ENCODE measurements around the gene DEFB124.

DNA sequence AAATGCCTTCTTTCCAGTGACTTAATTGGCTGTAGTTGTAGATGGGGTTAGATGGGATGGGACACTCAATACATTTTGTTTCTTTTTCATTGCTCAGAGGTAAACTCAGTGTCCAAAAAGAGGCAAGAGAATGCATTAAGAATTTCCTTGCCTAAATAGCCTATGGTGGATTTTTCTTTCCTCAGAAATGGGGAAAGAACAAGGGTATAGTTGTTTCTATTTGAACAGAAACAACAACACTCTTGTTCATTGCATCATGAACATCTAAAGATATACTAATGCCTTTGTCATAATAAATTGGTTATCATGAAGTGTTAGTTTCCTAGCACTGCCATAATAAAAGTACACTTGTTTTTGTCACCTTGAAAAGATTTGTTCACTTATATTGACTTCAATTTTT, 49.1 kb downstream of the DEFB124 start:
- TF ChIP-seq, protein P1, sequence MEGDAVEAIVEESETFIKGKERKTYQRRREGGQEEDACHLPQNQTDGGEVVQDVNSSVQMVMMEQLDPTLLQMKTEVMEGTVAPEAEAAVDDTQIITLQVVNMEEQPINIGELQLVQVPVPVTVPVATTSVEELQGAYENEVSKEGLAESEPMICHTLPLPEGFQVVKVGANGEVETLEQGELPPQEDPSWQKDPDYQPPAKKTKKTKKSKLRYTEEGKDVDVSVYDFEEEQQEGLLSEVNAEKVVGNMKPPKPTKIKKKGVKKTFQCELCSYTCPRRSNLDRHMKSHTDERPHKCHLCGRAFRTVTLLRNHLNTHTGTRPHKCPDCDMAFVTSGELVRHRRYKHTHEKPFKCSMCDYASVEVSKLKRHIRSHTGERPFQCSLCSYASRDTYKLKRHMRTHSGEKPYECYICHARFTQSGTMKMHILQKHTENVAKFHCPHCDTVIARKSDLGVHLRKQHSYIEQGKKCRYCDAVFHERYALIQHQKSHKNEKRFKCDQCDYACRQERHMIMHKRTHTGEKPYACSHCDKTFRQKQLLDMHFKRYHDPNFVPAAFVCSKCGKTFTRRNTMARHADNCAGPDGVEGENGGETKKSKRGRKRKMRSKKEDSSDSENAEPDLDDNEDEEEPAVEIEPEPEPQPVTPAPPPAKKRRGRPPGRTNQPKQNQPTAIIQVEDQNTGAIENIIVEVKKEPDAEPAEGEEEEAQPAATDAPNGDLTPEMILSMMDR (conservative IDR thresholded peaks at IDR 0.05; ENCODE audit: low read depth, low read length), result no peak
- TF ChIP-seq EZH2 (IDR thresholded peaks at IDR 0.05; ENCODE audit: low read length, unreplicated experiment) (no peak), EZH2phosphoT487 (IDR thresholded peaks at IDR 0.05; ENCODE audit: borderline replicate concordance, low read length) (no peak)

Measured in PC-3 (cell line).